K562 (cell line): Measurements from ENCODE around the gene ADCYAP1. TPM values are rescaled to one million over a fixed set of nuclear protein-coding genes. Genes with fewer than 3 reads are reported as not detected.
"Not testable (repeated sequence)": the region's sequence is repeated elsewhere in the genome, so short reads cannot be mapped to it uniquely, and the experiment has no call there.

Source experiments
- ATAC-seq: fragments of 200-7000 bp; cut with Tn5 transposase; 3 replicates; pipeline ENCODE4 v1.9.1; 2020; ENCODE audit warnings: moderate library complexity
- BruUV-seq: library from RNA; stranded (reverse); fragments of 400-500 nt; replicated peaks from 2 replicates; lab custom pipeline; 2021; lab: Mats Ljungman, UMichigan
- CTCF ChIA-PET: fragments of 300-600 bp; formaldehyde crosslinking; extraction: SDS; loops from one replicate; lab custom pipeline; 2021; ENCODE audit warnings: low intra/inter-chr PET ratio; lab: Yijun Ruan, JAX
- POLR2A ChIA-PET: fragments of 300-600, 350-650 bp; sonication (Branson Sonifier 250); formaldehyde crosslinking; extraction: SDS; loops from one replicate; lab custom pipeline; 2021; ENCODE audit warnings: antibody characterized with exemption, inconsistent platforms; lab: Yijun Ruan, JAX
- DNase-seq, 4 experiments: peaks; one replicate each; pipeline versions ENCODE4 v3.0.0 to v3.0.0-alpha.2; 2011 to 2018; ENCODE audit warnings: low spot score in 3 of 4, mixed read lengths in 3 of 4; ENCODE audit errors: extremely low read depth in 1 of 4
- FAIRE-seq: peaks from 2 replicates; lab custom pipeline; 2011; peaks lifted over from hg19 to GRCh38; lab: Jason Lieb, UNC
- H2AFZ ChIP-seq: 2 replicates; pipeline ENCODE4 v1.6.0; 2011; ENCODE audit warnings: low read depth, low read length, control low read depth, inconsistent platforms
- H3K27ac ChIP-seq: fragments of 200-600 bp; 3 replicates; pipeline ENCODE4 v1.8.0; 2011; ENCODE audit warnings: low read depth, mild to moderate bottlenecking, control low read depth, inconsistent platforms, low read length, moderate library complexity, mixed read lengths; ENCODE audit errors: extremely low read depth
- H3K27me3 ChIP-seq, 2 experiments: fragments of 300-600 bp in 1 of 2; 2 replicates in 1 of 2; 3 replicates in 1 of 2; pipeline versions ENCODE4 v1.6.0 to v1.8.0; 2011; ENCODE audit warnings: inconsistent platforms in 2 of 2, low read length in 2 of 2, mild to moderate bottlenecking in 1 of 2, mixed read lengths in 1 of 2, moderate library complexity in 1 of 2; ENCODE audit not compliant: control insufficient read depth in 2 of 2, insufficient read depth in 2 of 2
- H3K36me3 ChIP-seq: fragments of 300-600 bp; 3 replicates; pipeline ENCODE4 v1.8.0; 2011; ENCODE audit warnings: mild to moderate bottlenecking, low read length, inconsistent platforms; ENCODE audit not compliant: control insufficient read depth, insufficient read depth
- H3K4me1 ChIP-seq, 2 experiments: fragments of 200-600 bp in 1 of 2; replicated peaks in 1 of 2; 2 replicates in 1 of 2; 3 replicates in 1 of 2; pipeline versions ENCODE4 v1.5.1 to v1.8.0; 2011; ENCODE audit warnings: inconsistent platforms in 2 of 2, low read length in 2 of 2, mild to moderate bottlenecking in 1 of 2, mixed read lengths in 1 of 2, moderate library complexity in 1 of 2; ENCODE audit not compliant: control insufficient read depth in 2 of 2, insufficient read depth in 2 of 2
- H3K4me2 ChIP-seq: 2 replicates; pipeline ENCODE4 v1.6.1; 2011; ENCODE audit warnings: low read length, control low read depth, inconsistent platforms, mixed read lengths; ENCODE audit not compliant: insufficient read depth
- H3K4me3 ChIP-seq: fragments of 200-600 bp; sonication (generic), shearing (Covaris generic); 2 replicates; pipeline ENCODE4 v1.5.1; 2016; ENCODE audit warnings: control low read depth, inconsistent platforms
- H3K79me2 ChIP-seq: fragments of 200-600 bp; 3 replicates; pipeline ENCODE4 v1.8.0; 2011; ENCODE audit warnings: low read length, inconsistent platforms; ENCODE audit not compliant: control insufficient read depth, insufficient read depth
- H3K9ac ChIP-seq, 2 experiments: 2 replicates each; pipeline versions ENCODE4 v1.6.0 to v1.6.1; 2011; ENCODE audit warnings: low read depth in 2 of 2, low read length in 2 of 2, control low read depth in 1 of 2, inconsistent platforms in 1 of 2, mild to moderate bottlenecking in 1 of 2, mixed read lengths in 1 of 2; ENCODE audit not compliant: insufficient read depth in 1 of 2
- H3K9me1 ChIP-seq: one replicate; pipeline ENCODE4 v1.6.0; 2011; ENCODE audit warnings: inconsistent platforms, mild to moderate bottlenecking, low read length, moderate library complexity; ENCODE audit not compliant: control insufficient read depth, insufficient read depth
- H3K9me3 ChIP-seq: replicated peaks from 2 replicates; pipeline ENCODE4 v1.5.1; 2011; ENCODE audit warnings: low read depth, low read length, inconsistent platforms; ENCODE audit not compliant: control insufficient read depth, insufficient read depth
- H4K20me1 ChIP-seq: replicated peaks from 2 replicates; pipeline ENCODE4 v1.6.1; 2011; ENCODE audit warnings: low read length, inconsistent platforms, mixed read lengths; ENCODE audit not compliant: control insufficient read depth, insufficient read depth
- AFF4 ChIP-seq: sonication (generic); formaldehyde crosslinking; IDR thresholded peaks from 2 replicates; pipeline ENCODE4 v1.8.0; 2023; ENCODE audit warnings: mild to moderate bottlenecking, missing genetic modification reagents
- C11orf30 ChIP-seq: fragments of 450-650 bp; IDR thresholded peaks from 2 replicates; pipeline ENCODE4 v1.6.1; 2016; ENCODE audit warnings: low read depth, mild to moderate bottlenecking
- MAFF ChIP-seq: IDR thresholded peaks from 2 replicates; pipeline ENCODE4 v1.6.1; 2012; ENCODE audit warnings: low read length, improper control_type of control experiment
- MAFG ChIP-seq: fragments of 450-650 bp; conservative IDR thresholded peaks from 2 replicates; pipeline ENCODE4 v1.6.1; 2016; ENCODE audit warnings: missing genetic modification characterization, missing compliant biosample characterization
- TSHZ1 ChIP-seq: fragments of 250-450 bp; sonication (Bioruptor Pico); IDR thresholded peaks from 2 replicates; pipeline ENCODE4 v1.4.0; 2020; ENCODE audit warnings: mild to moderate bottlenecking, moderate library complexity
- ZNF316 ChIP-seq: fragments of 450-650 bp; IDR thresholded peaks from 2 replicates; pipeline ENCODE4 v1.6.1; 2016
- WGBS: fragments of 100-300 bp; shearing (Covaris generic); methylation state at CpG from one replicate; pipeline ENCODE4 v1.1.6; 2016; ENCODE audit warnings: low coverage, mixed read lengths; ENCODE audit not compliant: insufficient coverage; ENCODE audit errors: missing lambda C conversion rate; 5-methylcytosine and 5-hydroxymethylcytosine counted together
- in situ Hi-C: fragments of 300-500 bp; cut with MboI; formaldehyde crosslinking; loops from 4 replicates; pipeline ENCODE4 v1.15.0; 2018; ENCODE audit warnings: inconsistent platforms, mixed read lengths
- intact Hi-C: fragments of 100-400 bp; cut with micrococcal nuclease; formaldehyde crosslinking; loops from 2 replicates; pipeline ENCODE4 v1.14.2; 2022
- polyA plus RNA-seq, 8 experiments: library from polyadenylated mRNA; depleted of rRNA in 4 of 8; stranded (reverse) in 5 of 8; unstranded in 3 of 8; fragments of >200 nt; fragmentation: Nextera tagmentation in 2 of 8; fragmentation: Illumina TruSeq in 1 of 8; extraction: Ambion mirVana in 2 of 8; extraction: Trizol in 1 of 8; gene quantifications; 2 replicates each; pipeline versions ENCODE4 v1.2.1 to v1.2.3, GENCODE V29; 2011 to 2014; ENCODE audit warnings: inconsistent platforms in 1 of 8, missing spikeins in 1 of 8
- total RNA-seq, 7 experiments: library from RNA; depleted of rRNA in 6 of 7; stranded (reverse); fragments of >200 nt in 6 of 7; fragmentation: Illumina TruSeq in 2 of 7; extraction: Trizol in 2 of 7; gene quantifications; 2 replicates each; pipeline versions ENCODE4 v1.2.1 to v1.2.3, GENCODE V29; 2011 to 2021; ENCODE audit warnings: low replicate concordance in 1 of 7

Gene ADCYAP1
- total and polyA plus RNA-seq, 9 of the 15 experiments (the other 6 are each of a cell fraction or from before 2014, with no cell fraction given), result 0.03 TPM; not detected in 8

DNA sequence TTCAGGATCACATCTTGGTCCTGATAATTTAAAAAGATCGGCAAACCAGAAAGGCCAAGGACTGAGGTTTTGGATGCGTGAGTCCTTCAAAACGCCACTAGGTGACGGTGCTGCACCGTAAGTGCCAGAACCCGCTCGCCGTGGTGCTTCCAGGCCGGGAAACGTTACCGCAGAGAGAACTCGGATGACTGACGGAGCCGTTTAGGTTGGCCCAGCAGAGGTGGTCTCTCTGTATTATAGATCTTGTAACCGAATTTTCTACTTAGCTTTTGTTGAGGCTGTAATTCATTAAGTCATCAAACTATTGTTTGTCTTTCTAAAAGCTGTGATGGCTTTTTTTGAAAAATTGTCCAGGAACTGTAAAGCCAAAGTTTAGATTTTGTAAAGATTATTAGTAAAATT lies 39.8 kb upstream of the ADCYAP1 start (continued):
- TF ChIP-seq TSHZ1, result no peak
- TF ChIP-seq, all 486 proteins: peak for 48

DNA sequence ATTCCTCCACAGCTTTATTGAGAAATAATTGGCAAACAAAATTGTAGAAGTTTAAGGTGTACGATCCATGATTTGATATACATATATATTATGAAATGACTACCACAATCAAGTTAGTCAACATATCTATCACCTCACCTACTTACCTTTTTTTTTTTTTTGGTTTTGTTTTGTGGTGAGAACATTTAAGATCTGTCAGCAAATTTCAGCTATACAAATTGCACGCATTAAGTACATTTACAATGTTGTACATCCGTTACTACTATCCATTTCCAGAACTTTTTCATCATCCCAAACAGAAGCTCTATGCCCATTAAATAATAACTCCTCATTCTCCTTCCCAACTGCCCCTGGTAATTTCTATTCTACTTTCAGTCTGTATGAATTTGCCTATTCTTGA lies 37.4 kb upstream of the ADCYAP1 start:
- ChIA-PET CTCF (interaction anchor here (0.7 kb wide), 1 partner anchor 37 kb away, joined by 5 read pairs; no protein-coding TSS in a partner anchor), POLR2A (interaction anchor here (0.9 to 1.6 kb wide), 2 partner anchors 12 to 13 kb away, joined by 3 to 4 read pairs; no protein-coding TSS in a partner anchor)
- H3K27me3 ChIP-seq, result peaks cover 16 to 27% of the 10 kb centered on the region in 2 experiments
- no TSS peak for BruUV-seq
- no peak overlapping the region for H2AFZ ChIP-seq
- no peaks in the 10 kb centered on the region for H3K79me2 ChIP-seq
- intact Hi-C loops (loop anchor here (5.0 to 10.0 kb wide), 4 partner anchors 628 to 1680 kb away; no protein-coding TSS in a partner anchor), in situ Hi-C loops (loop anchor here (5.0 to 10.0 kb wide), 2 partner anchors 198 to 1685 kb away; no protein-coding TSS in a partner anchor)
- no peak overlapping the region for H3K4me2 ChIP-seq
- H3K9me1 ChIP-seq, result no peaks in the 10 kb centered on the region
- H3K27ac ChIP-seq, result no peak overlapping the region
- H3K4me3 ChIP-seq, result no peak overlapping the region
- no peaks in the 10 kb centered on the region for H3K9me3 ChIP-seq
- peak; percentile 85 for TF ChIP-seq ZNF316
- TF ChIP-seq MAFF, result peak; percentile 22; the same call in 1 of the 2 replicates
- 0 out of 2 replicates have a peak, but pooled peaks have one; percentile 28 for TF ChIP-seq MAFG (tag)
- no peak for TF ChIP-seq AFF4
- TF ChIP-seq C11orf30, result peak; percentile 54; the same call in 1 of the 2 replicates
- 0 out of 5 replicates have a peak, but pooled peaks cover 0 to 3% of the 10 kb centered on the region in 2 experiments for H3K4me1 ChIP-seq
- no peaks in the 10 kb centered on the region for H3K36me3 ChIP-seq
- WGBS, result 0% methylated on average over 3 of the region's 3 CpGs
- DNase-seq, result no peak
- no peaks in the 10 kb centered on the region for H4K20me1 ChIP-seq
- no peak for ATAC-seq
- no peak for FAIRE-seq
- H3K9ac ChIP-seq, result no peak overlapping the region

DNA sequence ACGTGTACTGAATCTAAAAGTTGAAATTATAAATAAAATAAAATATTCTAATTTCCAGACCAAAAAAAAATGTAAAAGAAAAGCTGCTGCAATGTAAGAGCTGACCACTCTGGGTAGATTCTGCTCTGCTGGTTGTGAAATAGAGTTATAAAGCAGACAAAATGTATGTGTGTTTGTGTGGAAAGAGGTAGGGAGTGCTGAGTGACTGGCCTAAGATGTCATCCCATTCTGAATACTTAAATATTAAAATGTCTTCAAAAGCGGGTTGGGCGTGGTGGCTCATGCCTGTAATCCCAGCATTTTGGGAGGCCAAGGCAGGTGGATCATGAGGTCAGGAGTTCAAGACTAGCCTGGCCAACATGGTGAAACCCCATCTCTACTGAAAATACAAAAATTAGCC lies 31.2 kb upstream of the ADCYAP1 start:
- H3K9me3 ChIP-seq, H2AFZ ChIP-seq, intact Hi-C loops, POLR2A ChIA-PET, H3K27ac ChIP-seq, FAIRE-seq, CTCF ChIA-PET, H3K79me2 ChIP-seq, H4K20me1 ChIP-seq, DNase-seq, H3K9ac ChIP-seq, in situ Hi-C loops, H3K36me3 ChIP-seq, H3K4me2 ChIP-seq, H3K9me1 ChIP-seq, H3K4me3 ChIP-seq, ATAC-seq, BruUV-seq, H3K4me1 ChIP-seq: not testable (repeated sequence)
- WGBS, result 13% methylated on average over 3 of the region's 3 CpGs
- H3K27me3 ChIP-seq, result peaks cover 10 to 13% of the 10 kb centered on the region in 2 experiments
